ENCODE measurements around the gene SMARCD1.
A peak's percentile ranks its signal among the peaks of the same experiment; 100 is the strongest.

SMARCD1 gene

DNA sequence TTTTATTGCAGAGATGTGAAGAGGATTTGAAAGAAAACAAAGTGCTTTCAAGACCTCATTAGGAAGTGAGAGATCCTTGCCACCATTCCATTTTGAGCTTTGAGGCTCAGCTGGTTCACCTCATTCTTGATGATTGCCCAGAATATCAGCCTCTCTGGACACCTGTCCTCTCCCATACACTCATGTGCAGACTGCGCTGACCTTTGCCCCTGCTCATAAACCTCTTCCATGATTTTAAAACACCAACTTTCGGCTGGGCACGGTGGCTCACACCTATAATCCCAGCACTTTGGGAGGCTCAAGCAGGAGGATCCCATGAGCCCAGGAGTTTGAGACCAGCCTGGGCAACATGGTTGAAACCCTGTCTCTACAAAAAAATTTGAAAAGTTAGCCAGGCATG lies 35.8 kb downstream of the SMARCD1 start:
- H3K4me3 ChIP-seq (ENCODE audit: low read depth, low read length): no peak overlapping the region
- TF ChIP-seq CTCF (IDR thresholded peaks at IDR 0.05; ENCODE audit: low read depth, low read length, missing control alignments): no peak
- in situ Hi-C loops (cut with HindIII; ENCODE audit: low pct_ligation_motif_present, low sequenced_read_pairs): no loop called here
- no peak overlapping the region for H3K27ac ChIP-seq
- H3K27me3 ChIP-seq (replicated peaks): no peaks in the 10 kb centered on the region
- peaks cover 24% of the 10 kb centered on the region for H3K36me3 ChIP-seq (replicated peaks)
- no peak for DNase-seq

- DNase-seq: no peak
- H3K4me3 ChIP-seq (ENCODE audit: low read depth, low read length): no peak overlapping the region
- H3K27ac ChIP-seq: no peak overlapping the region
- in situ Hi-C loops (cut with HindIII; ENCODE audit: low pct_ligation_motif_present, low sequenced_read_pairs): no loop called here
- TF ChIP-seq CTCF (IDR thresholded peaks at IDR 0.05; ENCODE audit: low read depth, low read length, missing control alignments): no peak
- H3K27me3 ChIP-seq (replicated peaks): no peaks in the 10 kb centered on the region
- peaks cover 23% of the 10 kb centered on the region for H3K36me3 ChIP-seq (replicated peaks)
Observed at GRCh38 chr12:50121641-50122040, 36.5 kb downstream of the SMARCD1 start.

- no peak overlapping the region for H3K27ac ChIP-seq
- H3K27me3 ChIP-seq (replicated peaks): no peaks in the 10 kb centered on the region
- DNase-seq: no peak
- peaks cover 27% of the 10 kb centered on the region for H3K36me3 ChIP-seq (replicated peaks)
- H3K4me3 ChIP-seq (ENCODE audit: low read depth, low read length): no peak overlapping the region
- no peak for TF ChIP-seq CTCF (IDR thresholded peaks at IDR 0.05; ENCODE audit: low read depth, low read length, missing control alignments)
- in situ Hi-C loops (cut with HindIII; ENCODE audit: low pct_ligation_motif_present, low sequenced_read_pairs): no loop called here
Observed at GRCh38 chr12:50123203-50123602, 38.1 kb downstream of the SMARCD1 start.

DNA sequence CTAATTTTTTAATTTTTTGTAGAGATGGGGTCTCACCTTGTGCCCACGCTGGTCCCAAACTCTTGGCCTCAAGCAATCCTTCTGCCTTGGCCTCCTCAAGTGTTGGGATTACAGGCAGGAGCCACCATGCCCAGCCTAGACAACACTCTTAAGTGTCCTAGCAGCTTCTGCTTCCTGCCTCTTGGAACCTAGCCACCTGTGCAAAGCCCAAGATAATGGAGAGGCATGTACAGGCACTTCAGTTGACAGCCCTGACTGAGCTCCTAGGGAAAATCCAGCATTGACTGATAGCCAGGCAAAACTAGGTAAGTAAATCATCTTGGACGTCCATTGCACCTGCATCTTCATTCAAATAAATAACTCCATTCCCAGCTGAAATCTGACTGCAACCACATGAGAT lies 42.4 kb downstream of the SMARCD1 start:
- Histone ChIP-seq H3K36me3 (replicated peaks) (peaks cover 39% of the 10 kb centered on the region), H3K27me3 (replicated peaks) (no peaks in the 10 kb centered on the region), H3K27ac (no peak overlapping the region), H3K4me3 (ENCODE audit: low read depth, low read length) (no peak overlapping the region)
- DNase-seq: no peak
- TF ChIP-seq CTCF (IDR thresholded peaks at IDR 0.05; ENCODE audit: low read depth, low read length, missing control alignments): no peak
- in situ Hi-C loops (cut with HindIII; ENCODE audit: low pct_ligation_motif_present, low sequenced_read_pairs): no loop called here

DNA sequence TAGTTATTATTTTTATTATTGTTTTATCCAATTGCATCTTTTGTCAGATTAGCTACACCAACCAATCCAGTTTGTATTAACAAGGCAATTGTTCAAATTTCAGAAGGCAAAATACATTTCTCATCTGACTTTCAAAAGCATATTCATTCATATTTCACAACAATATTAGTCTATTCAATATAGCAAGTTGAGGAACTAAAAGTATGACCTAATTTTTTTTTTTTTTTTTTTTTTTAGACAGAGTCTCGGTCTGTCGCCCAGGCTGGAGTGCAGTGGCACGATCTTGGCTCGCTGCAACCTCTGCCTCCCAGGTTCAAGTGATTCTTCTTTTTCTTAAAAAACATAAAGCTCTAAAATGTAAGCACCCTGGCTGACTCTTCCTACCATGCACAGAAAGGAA lies 44.1 kb downstream of the SMARCD1 start:
- no peak for TF ChIP-seq CTCF (IDR thresholded peaks at IDR 0.05; ENCODE audit: low read depth, low read length, missing control alignments)
- no peak overlapping the region for H3K27ac ChIP-seq
- in situ Hi-C loops (cut with HindIII; ENCODE audit: low pct_ligation_motif_present, low sequenced_read_pairs): no loop called here
- H3K27me3 ChIP-seq (replicated peaks): no peaks in the 10 kb centered on the region
- peaks cover 48% of the 10 kb centered on the region for H3K36me3 ChIP-seq (replicated peaks)
- no peak for DNase-seq
- no peak overlapping the region for H3K4me3 ChIP-seq (ENCODE audit: low read depth, low read length)

DNA sequence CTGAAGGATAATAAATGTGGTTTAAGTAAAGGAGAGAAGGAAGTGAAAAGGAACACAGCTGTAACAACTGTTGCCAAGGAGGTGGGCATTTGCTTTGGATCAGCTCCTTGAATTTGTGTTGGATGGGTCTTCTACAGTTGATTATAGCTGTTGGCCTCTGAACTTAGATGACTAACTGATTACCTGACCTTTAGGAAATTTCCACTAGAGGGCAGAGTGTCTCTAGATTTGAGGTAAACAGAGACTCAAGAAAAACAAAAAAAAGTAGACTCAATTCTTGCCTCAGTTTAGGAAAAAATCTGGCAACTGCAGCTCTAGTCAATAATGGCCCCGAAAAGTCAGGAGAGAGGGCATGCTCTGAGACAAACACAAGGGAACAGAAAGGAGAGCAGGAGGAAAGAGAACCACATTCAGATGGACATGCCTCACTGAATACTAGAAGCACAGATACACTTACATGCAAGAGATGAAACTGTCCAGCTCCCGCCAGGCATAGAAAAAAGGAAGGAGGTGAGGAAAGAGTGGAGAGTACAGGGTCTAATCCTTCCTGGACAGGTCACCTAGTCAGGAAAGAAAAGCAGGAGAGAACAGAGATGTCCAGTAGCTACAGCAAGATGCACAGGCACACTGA lies 47.5 kb downstream of the SMARCD1 start:
- in situ Hi-C loops (cut with HindIII; ENCODE audit: low pct_ligation_motif_present, low sequenced_read_pairs): no loop called here
- Histone ChIP-seq H3K36me3 (replicated peaks) (peaks cover 62% of the 10 kb centered on the region), H3K27me3 (replicated peaks) (no peaks in the 10 kb centered on the region), H3K4me3 (ENCODE audit: low read depth, low read length) (no peak overlapping the region), H3K27ac (no peak overlapping the region)
- no peak for DNase-seq
- TF ChIP-seq CTCF (IDR thresholded peaks at IDR 0.05; ENCODE audit: low read depth, low read length, missing control alignments): peak; percentile 32

Measured in brain microvascular endothelial cell (primary cell).